SU-DHL-6 (cell line): ENCODE results near the gene KLHL8.

ENCODE experiments used
- H2AFZ ChIP-seq: fragments of 200-600 bp; sonication (generic); 2 replicates; pipeline ENCODE4 v1.6.1; 2014; ENCODE audit warnings: low read depth, mild to moderate bottlenecking, moderate library complexity, mixed read lengths, antibody characterized with exemption, low read length; ENCODE audit not compliant: severe bottlenecking
- H3F3A ChIP-seq: fragments of 200-600 bp; shearing (Covaris generic); 2 replicates; pipeline ENCODE4 v1.6.0; 2016; ENCODE audit warnings: antibody characterized with exemption, mild to moderate bottlenecking; ENCODE audit not compliant: insufficient read depth
- H3K27ac ChIP-seq: fragments of 200-600 bp; sonication (generic); 2 replicates; pipeline ENCODE4 v1.5.1; 2016; ENCODE audit warnings: low read depth, mild to moderate bottlenecking, low read length, moderate library complexity, mixed read lengths
- H3K27me3 ChIP-seq: fragments of 200-600 bp; sonication (generic), shearing (Covaris generic); 2 replicates; pipeline ENCODE4 v1.6.0; 2014; ENCODE audit warnings: mild to moderate bottlenecking, low read length
- H3K36me3 ChIP-seq: fragments of 200-600 bp; sonication (generic); 2 replicates; pipeline ENCODE4 v1.6.1; 2014; ENCODE audit warnings: mild to moderate bottlenecking, low read length, mixed read lengths
- H3K4me2 ChIP-seq: fragments of 300-600, 200-600 bp; shearing (Covaris generic), sonication (generic); 2 replicates; pipeline ENCODE4 v1.6.0; 2014; ENCODE audit warnings: low read length, low read depth, mild to moderate bottlenecking; ENCODE audit not compliant: poor library complexity, severe bottlenecking
- H3K4me3 ChIP-seq: fragments of 200-600 bp; sonication (generic); 2 replicates; pipeline ENCODE4 v1.5.1; 2014; ENCODE audit warnings: antibody characterized with exemption, low read length, mild to moderate bottlenecking, mixed read lengths; ENCODE audit not compliant: insufficient read depth, poor library complexity, severe bottlenecking
- H3K79me2 ChIP-seq: fragments of 200-600 bp; sonication (generic); 2 replicates; pipeline ENCODE4 v1.6.1; 2014; ENCODE audit warnings: mild to moderate bottlenecking, low read length, moderate library complexity; ENCODE audit not compliant: insufficient read depth
- H3K9ac ChIP-seq: fragments of 200-600 bp; sonication (generic); 2 replicates; pipeline ENCODE4 v1.7.0; 2014; ENCODE audit warnings: mild to moderate bottlenecking, low read length
- H3K9me2 ChIP-seq: fragments of 200-600 bp; sonication (generic); replicated peaks from 2 replicates; pipeline ENCODE4 v1.6.1; 2014; ENCODE audit warnings: low read length; ENCODE audit not compliant: insufficient read depth
- H3K9me3 ChIP-seq: fragments of 200-600 bp; sonication (generic); 2 replicates; pipeline ENCODE4 v1.6.1; 2014; ENCODE audit warnings: low read length, mixed read lengths; ENCODE audit not compliant: insufficient read depth
- H4K20me1 ChIP-seq: fragments of 200-600 bp; sonication (generic); 2 replicates; pipeline ENCODE4 v1.6.1; 2014; ENCODE audit warnings: low read depth, mild to moderate bottlenecking, antibody characterized with exemption, low read length, moderate library complexity, mixed read lengths
- CTCF ChIP-seq: fragments of 200-600 bp; sonication (generic); IDR thresholded peaks from one replicate; pipeline ENCODE4 v1.5.1; 2017; ENCODE audit warnings: antibody characterized with exemption, mild to moderate bottlenecking, low read length, moderate library complexity; ENCODE audit not compliant: insufficient read depth, poor library complexity, severe bottlenecking
- EZH2phosphoT487 ChIP-seq: fragments of 200-600 bp; sonication (generic), shearing (Covaris generic); conservative IDR thresholded peaks from 2 replicates; pipeline ENCODE4 v1.6.1; 2018; ENCODE audit warnings: mild to moderate bottlenecking, antibody characterized with exemption, low read length, moderate library complexity, mixed read lengths

Gene KLHL8

GRCh38 chr4:87209182-87209581, 11.2 kb downstream of the KLHL8 start:
- H3K4me3 ChIP-seq = no peak overlapping the region
- H4K20me1 ChIP-seq = no peaks in the 10 kb centered on the region
- no peak overlapping the region for H2AFZ ChIP-seq
- H3K9ac ChIP-seq = no peak overlapping the region
- no peak for TF ChIP-seq EZH2phosphoT487
- no peak for TF ChIP-seq CTCF
- peak overlapping the region; percentile 22 for H3K4me2 ChIP-seq
- no peak overlapping the region for H3K27ac ChIP-seq
- peaks cover 21% of the 10 kb centered on the region; the same call in 1 of the 2 replicates for H3K79me2 ChIP-seq
- no peaks in the 10 kb centered on the region for H3F3A ChIP-seq
- no peaks in the 10 kb centered on the region for H3K9me2 ChIP-seq
- no peaks in the 10 kb centered on the region for H3K36me3 ChIP-seq
- H3K9me3 ChIP-seq = no peaks in the 10 kb centered on the region
- no peaks in the 10 kb centered on the region for H3K27me3 ChIP-seq

GRCh38 chr4:87204559-87204958, 15.9 kb downstream of the KLHL8 start:
- no peak for TF ChIP-seq CTCF
- no peak for TF ChIP-seq EZH2phosphoT487
- Histone ChIP-seq H3K27me3 (no peaks in the 10 kb centered on the region), H3K4me2 (no peak overlapping the region), H3K4me3 (no peak overlapping the region), H3K27ac (no peak overlapping the region), H3F3A (no peaks in the 10 kb centered on the region), H3K79me2 (peaks cover 29% of the 10 kb centered on the region), H3K9ac (no peak overlapping the region), H3K9me2 (no peaks in the 10 kb centered on the region), H3K36me3 (no peaks in the 10 kb centered on the region), H2AFZ (no peak overlapping the region), H3K9me3 (no peaks in the 10 kb centered on the region), H4K20me1 (no peaks in the 10 kb centered on the region)

GRCh38 chr4:87196927-87197326, 23.5 kb downstream of the KLHL8 start:
- Histone ChIP-seq H3K79me2 (peaks cover 36% of the 10 kb centered on the region), H3K9me3 (no peaks in the 10 kb centered on the region), H4K20me1 (no peaks in the 10 kb centered on the region), H3F3A (no peaks in the 10 kb centered on the region), H3K9me2 (no peaks in the 10 kb centered on the region), H2AFZ (no peak overlapping the region), H3K27ac (no peak overlapping the region), H3K9ac (no peak overlapping the region), H3K27me3 (no peaks in the 10 kb centered on the region), H3K4me2 (no peak overlapping the region), H3K4me3 (no peak overlapping the region), H3K36me3 (no peaks in the 10 kb centered on the region)
- no peak for TF ChIP-seq EZH2phosphoT487
- no peak for TF ChIP-seq CTCF

GRCh38 chr4:87196146-87196545, 24.3 kb downstream of the KLHL8 start:
- no peaks in the 10 kb centered on the region for H4K20me1 ChIP-seq
- no peak overlapping the region for H3K9ac ChIP-seq
- no peaks in the 10 kb centered on the region for H3F3A ChIP-seq
- no peak overlapping the region for H3K4me3 ChIP-seq
- no peak overlapping the region for H3K27ac ChIP-seq
- H3K36me3 ChIP-seq = no peaks in the 10 kb centered on the region
- no peak overlapping the region for H2AFZ ChIP-seq
- H3K27me3 ChIP-seq = no peaks in the 10 kb centered on the region
- H3K9me3 ChIP-seq = no peaks in the 10 kb centered on the region
- TF ChIP-seq CTCF = no peak
- TF ChIP-seq EZH2phosphoT487 = no peak
- peaks cover 36% of the 10 kb centered on the region for H3K79me2 ChIP-seq
- no peaks in the 10 kb centered on the region for H3K9me2 ChIP-seq
- H3K4me2 ChIP-seq = no peak overlapping the region
